ENCODE measurements around the gene FRMD4A.

DNA sequence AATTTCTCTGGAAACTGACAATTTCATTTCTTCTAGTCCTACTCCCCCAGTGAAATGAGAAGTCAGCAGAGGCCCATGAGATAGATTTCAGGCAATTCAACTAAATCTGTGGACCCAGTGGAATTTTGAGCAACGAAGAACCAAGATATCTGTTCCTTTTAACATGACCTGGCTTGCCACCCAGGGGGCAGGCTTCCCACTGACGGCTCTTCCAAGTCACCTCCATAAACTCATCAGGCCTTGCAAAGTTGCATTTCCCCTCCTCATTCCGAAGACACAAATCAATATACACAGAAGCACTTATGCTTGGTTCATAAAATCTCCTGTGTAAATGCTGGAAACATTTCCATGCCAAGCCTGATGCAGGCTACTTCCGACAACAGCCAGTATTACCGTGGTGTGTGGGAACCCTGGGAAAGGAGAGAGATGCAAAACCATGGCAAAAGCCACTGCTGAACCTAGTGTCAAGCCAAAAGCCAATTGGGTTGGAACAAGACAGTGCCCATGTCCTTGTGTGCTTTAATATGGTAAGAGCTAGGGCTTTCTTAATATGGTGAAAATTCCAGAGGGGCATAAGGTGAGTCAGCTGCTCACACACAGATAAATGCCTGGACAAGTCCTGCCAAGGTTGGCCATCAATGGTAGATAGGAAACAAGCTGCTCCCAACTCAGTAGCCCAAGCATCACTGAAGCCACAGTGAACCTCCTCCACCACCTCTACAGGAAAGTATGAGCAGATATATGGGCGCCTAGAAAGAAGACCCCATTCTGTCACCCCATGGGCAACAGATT, 1.6 kb downstream of the FRMD4A start:
- TF ChIP-seq, protein P1, sequence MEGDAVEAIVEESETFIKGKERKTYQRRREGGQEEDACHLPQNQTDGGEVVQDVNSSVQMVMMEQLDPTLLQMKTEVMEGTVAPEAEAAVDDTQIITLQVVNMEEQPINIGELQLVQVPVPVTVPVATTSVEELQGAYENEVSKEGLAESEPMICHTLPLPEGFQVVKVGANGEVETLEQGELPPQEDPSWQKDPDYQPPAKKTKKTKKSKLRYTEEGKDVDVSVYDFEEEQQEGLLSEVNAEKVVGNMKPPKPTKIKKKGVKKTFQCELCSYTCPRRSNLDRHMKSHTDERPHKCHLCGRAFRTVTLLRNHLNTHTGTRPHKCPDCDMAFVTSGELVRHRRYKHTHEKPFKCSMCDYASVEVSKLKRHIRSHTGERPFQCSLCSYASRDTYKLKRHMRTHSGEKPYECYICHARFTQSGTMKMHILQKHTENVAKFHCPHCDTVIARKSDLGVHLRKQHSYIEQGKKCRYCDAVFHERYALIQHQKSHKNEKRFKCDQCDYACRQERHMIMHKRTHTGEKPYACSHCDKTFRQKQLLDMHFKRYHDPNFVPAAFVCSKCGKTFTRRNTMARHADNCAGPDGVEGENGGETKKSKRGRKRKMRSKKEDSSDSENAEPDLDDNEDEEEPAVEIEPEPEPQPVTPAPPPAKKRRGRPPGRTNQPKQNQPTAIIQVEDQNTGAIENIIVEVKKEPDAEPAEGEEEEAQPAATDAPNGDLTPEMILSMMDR (IDR thresholded peaks at IDR 0.05), result no peak
- no peak for TF ChIP-seq POLR2A (IDR thresholded peaks at IDR 0.05)
